ENCODE results near the gene CEP112.

CEP112 gene

GRCh38 chr17:65998675-65999074 is 193.3 kb downstream of the CEP112 start (continued):
- TF ChIP-seq RARB (CRISPR knock-in tag; IDR thresholded peaks at IDR 0.05) = no peak
- no peak for TF ChIP-seq ESRRG (CRISPR knock-in tag; IDR thresholded peaks at IDR 0.05)
- no peak for TF ChIP-seq ZNF8 (CRISPR knock-in tag; IDR thresholded peaks at IDR 0.05)
- no peak for TF ChIP-seq SNAI2 (CRISPR knock-in tag; IDR thresholded peaks at IDR 0.05)
- TF ChIP-seq TOX (CRISPR knock-in tag; IDR thresholded peaks at IDR 0.05; ENCODE audit: borderline replicate concordance) = no peak

GRCh38 chr17:65994679-65995078 is 197.3 kb downstream of the CEP112 start:
- TF ChIP-seq, protein P1, sequence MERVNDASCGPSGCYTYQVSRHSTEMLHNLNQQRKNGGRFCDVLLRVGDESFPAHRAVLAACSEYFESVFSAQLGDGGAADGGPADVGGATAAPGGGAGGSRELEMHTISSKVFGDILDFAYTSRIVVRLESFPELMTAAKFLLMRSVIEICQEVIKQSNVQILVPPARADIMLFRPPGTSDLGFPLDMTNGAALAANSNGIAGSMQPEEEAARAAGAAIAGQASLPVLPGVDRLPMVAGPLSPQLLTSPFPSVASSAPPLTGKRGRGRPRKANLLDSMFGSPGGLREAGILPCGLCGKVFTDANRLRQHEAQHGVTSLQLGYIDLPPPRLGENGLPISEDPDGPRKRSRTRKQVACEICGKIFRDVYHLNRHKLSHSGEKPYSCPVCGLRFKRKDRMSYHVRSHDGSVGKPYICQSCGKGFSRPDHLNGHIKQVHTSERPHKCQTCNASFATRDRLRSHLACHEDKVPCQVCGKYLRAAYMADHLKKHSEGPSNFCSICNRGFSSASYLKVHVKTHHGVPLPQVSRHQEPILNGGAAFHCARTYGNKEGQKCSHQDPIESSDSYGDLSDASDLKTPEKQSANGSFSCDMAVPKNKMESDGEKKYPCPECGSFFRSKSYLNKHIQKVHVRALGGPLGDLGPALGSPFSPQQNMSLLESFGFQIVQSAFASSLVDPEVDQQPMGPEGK (CRISPR knock-in tag; IDR thresholded peaks at IDR 0.05; ENCODE audit: borderline replicate concordance) = no peak
- TF ChIP-seq ISL1 (CRISPR knock-in tag; IDR thresholded peaks at IDR 0.05) (no peak), OSR1 (CRISPR knock-in tag; IDR thresholded peaks at IDR 0.05) (no peak), CREB5 (CRISPR knock-in tag; IDR thresholded peaks at IDR 0.05; ENCODE audit: low read depth) (no peak)
- no peak for ATAC-seq

DNA sequence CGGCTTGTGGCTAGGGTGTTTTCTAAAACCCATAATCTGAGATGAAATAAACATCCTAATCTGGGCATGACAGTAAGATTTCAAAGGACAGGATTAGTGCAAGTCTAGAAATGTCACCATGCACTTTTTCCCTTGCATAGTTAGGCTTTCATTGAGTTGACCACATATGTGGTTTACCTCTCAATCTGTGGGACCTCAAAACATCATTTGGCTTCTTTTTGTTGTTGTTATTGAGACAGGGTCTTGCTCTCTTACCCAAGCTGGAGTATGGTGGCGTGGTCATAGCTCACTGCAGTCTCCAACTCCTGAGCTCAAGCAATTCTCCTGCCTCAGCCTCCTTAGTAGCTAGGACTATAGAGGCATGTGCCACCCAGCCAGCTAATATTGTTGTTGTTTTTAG is 197.8 kb downstream of the CEP112 start:
- no peak for ATAC-seq
- no peak for TF ChIP-seq OSR1 (CRISPR knock-in tag; IDR thresholded peaks at IDR 0.05)
- no peak for TF ChIP-seq CSRNP3 (CRISPR knock-in tag; IDR thresholded peaks at IDR 0.05)
- TF ChIP-seq TSHZ2 (CRISPR knock-in tag; IDR thresholded peaks at IDR 0.05) = no peak
- TF ChIP-seq CSDC2 (CRISPR knock-in tag; IDR thresholded peaks at IDR 0.05) = no peak
- TF ChIP-seq ISL1 (CRISPR knock-in tag; IDR thresholded peaks at IDR 0.05) = no peak
- TF ChIP-seq ZNF8 (CRISPR knock-in tag; IDR thresholded peaks at IDR 0.05) = no peak
- TF ChIP-seq, protein P1 (CRISPR knock-in tag; IDR thresholded peaks at IDR 0.05; ENCODE audit: borderline replicate concordance) = no peak
- TF ChIP-seq SNAI2 (CRISPR knock-in tag; IDR thresholded peaks at IDR 0.05) = no peak
- TF ChIP-seq, protein P2, sequence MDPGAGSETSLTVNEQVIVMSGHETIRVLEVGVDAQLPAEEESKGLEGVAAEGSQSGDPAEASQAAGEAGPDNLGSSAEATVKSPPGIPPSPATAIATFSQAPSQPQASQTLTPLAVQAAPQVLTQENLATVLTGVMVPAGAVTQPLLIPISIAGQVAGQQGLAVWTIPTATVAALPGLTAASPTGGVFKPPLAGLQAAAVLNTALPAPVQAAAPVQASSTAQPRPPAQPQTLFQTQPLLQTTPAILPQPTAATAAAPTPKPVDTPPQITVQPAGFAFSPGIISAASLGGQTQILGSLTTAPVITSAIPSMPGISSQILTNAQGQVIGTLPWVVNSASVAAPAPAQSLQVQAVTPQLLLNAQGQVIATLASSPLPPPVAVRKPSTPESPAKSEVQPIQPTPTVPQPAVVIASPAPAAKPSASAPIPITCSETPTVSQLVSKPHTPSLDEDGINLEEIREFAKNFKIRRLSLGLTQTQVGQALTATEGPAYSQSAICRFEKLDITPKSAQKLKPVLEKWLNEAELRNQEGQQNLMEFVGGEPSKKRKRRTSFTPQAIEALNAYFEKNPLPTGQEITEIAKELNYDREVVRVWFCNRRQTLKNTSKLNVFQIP (CRISPR knock-in tag; IDR thresholded peaks at IDR 0.05; ENCODE audit: borderline replicate concordance, low read depth) = no peak
- no peak for TF ChIP-seq TOX (CRISPR knock-in tag; IDR thresholded peaks at IDR 0.05; ENCODE audit: borderline replicate concordance)
- TF ChIP-seq ARNTL (CRISPR knock-in tag; IDR thresholded peaks at IDR 0.05; ENCODE audit: borderline replicate concordance, low read depth) = no peak
- TF ChIP-seq TCF4 (CRISPR knock-in tag; IDR thresholded peaks at IDR 0.05; ENCODE audit: borderline replicate concordance) = no peak
- TF ChIP-seq CREB5 (CRISPR knock-in tag; IDR thresholded peaks at IDR 0.05; ENCODE audit: low read depth) = no peak
- TF ChIP-seq BACH2 (CRISPR knock-in tag; IDR thresholded peaks at IDR 0.05; ENCODE audit: borderline replicate concordance) = no peak
- TF ChIP-seq ZC3H10 (CRISPR knock-in tag; IDR thresholded peaks at IDR 0.05) = no peak
